HG02938 (cell line): ENCODE measurements around the gene RIPOR3.
"Not testable (repeated sequence)": the region's sequence is repeated elsewhere in the genome, so short reads cannot be mapped to it uniquely, and the experiment has no call there.

Source experiments
- ATAC-seq: cut with Tn5 transposase; IDR thresholded peaks from one replicate; pipeline ENCODE4 v1.9.1; 2021; ENCODE audit warnings: mild to moderate bottlenecking, moderate library complexity; ENCODE audit not compliant: unreplicated experiment

RIPOR3 gene

GRCh38 chr20:50635014-50635557 lies 56.3 kb downstream of the RIPOR3 start:
- ATAC-seq, result no peak

- ATAC-seq, result no peak
Observed at GRCh38 chr20:50634191-50634590, 57.2 kb downstream of the RIPOR3 start.

GRCh38 chr20:50633361-50633760 lies 58.0 kb downstream of the RIPOR3 start:
- ATAC-seq, result no peak

GRCh38 chr20:50632701-50633100 lies 58.6 kb downstream of the RIPOR3 start:
- no peak for ATAC-seq

- ATAC-seq, result no peak
Observed at GRCh38 chr20:50632236-50632635, 59.1 kb downstream of the RIPOR3 start.

- no peak for ATAC-seq
Observed at GRCh38 chr20:50630578-50631263, 60.6 kb downstream of the RIPOR3 start.

GRCh38 chr20:50629670-50630045 lies 61.7 kb downstream of the RIPOR3 start:
- no peak for ATAC-seq

DNA sequence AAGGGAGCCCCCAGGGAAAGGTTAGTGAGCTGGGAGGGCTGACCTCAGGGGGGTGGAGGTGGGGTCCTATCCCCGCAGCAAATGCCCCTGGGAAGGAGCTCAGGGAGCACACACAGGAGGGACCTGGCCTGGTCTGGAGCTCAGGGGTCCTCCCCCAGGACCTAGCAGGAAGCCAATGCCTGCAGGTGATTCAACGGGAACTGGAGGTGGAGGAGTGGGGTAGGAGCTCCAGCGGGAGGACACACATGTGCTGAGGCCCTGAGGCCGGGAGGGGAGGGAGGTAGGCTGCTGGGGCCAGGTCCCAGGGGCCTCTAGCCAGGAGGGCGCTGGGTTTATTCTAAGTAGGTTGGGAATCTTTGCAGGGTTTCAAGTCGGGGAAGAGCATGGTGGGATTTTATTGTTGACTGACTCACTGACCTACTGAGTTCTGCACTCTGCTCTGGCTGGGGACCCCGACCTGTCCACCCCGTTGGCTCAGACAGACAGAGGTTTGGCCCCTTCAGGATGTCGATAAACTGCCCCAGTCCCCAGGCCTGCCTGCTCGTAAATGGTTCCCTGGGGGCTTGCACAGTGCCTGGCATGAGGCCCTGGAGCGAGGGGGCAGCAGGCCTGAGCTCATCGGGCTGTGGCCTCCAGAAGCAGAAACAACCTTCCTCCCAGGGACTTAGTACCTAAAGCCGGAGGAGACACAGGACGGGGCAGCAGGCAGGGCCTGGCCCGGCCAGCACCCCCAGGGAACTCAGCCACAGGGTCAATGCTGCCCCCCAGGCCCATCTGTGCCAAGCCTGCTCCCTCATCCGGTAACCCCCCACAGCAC lies 62.3 kb downstream of the RIPOR3 start:
- ATAC-seq, result no peak

GRCh38 chr20:50628332-50628731 lies 63.0 kb downstream of the RIPOR3 start:
- no peak for ATAC-seq

DNA sequence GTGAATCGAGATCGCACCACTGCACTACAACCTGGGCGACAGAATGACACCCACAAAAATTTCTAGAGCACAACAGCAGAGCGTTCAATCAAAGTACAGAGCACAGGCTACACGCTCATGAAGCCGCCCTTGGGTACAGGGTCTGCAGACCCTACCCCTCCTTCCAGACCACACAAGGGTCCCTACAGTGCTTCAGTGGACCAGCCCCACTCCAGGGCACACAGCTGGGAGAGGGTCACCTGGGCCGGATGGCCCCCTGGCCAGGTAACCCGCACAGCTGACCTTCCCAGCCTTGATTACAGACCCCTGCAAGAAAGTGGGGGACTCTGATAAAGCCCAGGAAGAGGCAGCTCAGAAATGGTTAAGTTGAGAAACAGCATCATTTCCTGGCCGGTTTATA lies 63.6 kb downstream of the RIPOR3 start:
- ATAC-seq, result no peak

DNA sequence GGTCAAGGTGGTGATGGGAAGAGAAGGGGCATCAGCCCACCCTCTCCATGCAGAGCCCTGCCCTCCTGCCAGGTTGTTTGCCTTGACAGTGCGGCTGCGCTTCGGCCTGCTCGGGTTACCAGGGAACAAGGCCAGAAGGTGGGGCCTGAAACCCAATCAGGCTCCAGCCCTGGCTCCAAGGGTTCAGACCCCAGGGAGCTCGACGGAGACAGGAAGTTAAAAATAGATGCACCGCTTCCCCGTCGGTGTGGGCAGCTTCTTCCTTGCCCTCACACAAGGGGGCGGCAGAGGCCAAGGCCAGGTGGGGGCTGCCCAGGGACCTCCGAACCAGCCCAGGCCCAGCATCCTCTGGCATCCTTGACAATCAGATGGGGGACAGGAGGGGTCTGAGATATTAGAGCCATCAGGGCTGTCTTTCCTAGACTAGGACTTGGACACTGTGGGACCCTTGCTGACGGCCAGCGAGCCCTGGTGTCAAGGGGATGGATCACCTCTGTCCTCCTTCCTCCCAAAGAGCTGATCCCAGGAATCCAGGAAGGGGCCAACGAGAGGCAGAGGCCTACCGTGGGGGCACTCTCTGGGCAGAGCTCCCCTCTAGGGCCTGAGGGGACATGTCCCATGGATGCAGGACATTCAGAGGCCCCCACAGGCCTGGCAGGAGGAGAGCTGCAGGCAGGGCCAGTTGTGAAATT lies 65.2 kb downstream of the RIPOR3 start:
- ATAC-seq, result no peak

- ATAC-seq, result no peak
Observed at GRCh38 chr20:50624351-50625016, 66.9 kb downstream of the RIPOR3 start.

GRCh38 chr20:50621068-50621665 lies 70.2 kb downstream of the RIPOR3 start:
- no peak for ATAC-seq

DNA sequence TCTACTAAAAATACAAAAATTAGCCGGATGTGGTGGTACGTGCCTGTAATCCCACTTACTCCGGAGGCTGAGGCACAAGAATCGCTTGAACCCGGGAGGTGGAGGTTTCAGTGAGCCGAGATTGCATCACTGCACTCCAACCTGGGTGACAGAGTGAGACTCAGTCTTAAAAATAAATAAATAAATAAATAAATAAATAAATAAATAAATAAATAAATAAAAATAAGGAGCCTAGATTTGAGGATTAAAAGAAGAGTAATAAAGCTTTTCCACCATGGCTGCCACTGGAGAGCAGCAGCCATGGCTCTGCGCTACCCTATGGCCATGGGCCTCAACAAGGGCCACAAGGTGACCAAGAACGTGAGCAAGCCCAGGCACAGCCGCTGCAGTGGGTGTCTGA lies 70.9 kb downstream of the RIPOR3 start:
- ATAC-seq, result not testable (repeated sequence)

DNA sequence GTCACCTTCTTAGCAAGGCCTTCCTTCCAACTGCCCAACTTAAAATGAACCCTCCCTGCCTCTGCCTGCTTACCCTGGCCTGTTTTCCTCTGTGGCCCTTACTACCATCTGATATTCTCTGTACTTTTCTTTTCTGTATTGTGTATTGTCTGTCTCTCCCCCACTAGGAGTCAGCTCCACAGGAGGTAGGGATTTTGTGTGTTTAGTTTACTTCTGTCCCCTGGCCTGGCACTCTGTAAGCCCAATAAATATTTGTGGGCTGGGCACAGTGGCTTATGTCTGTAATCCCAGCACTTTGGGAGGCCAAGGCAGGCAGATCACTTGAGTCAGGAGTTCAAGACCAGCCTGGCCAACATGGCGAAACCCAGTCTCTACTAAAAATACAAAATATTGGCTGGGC lies 72.8 kb downstream of the RIPOR3 start:
- no peak for ATAC-seq

- ATAC-seq, result no peak
Observed at GRCh38 chr20:50617022-50617421, 74.3 kb downstream of the RIPOR3 start.

DNA sequence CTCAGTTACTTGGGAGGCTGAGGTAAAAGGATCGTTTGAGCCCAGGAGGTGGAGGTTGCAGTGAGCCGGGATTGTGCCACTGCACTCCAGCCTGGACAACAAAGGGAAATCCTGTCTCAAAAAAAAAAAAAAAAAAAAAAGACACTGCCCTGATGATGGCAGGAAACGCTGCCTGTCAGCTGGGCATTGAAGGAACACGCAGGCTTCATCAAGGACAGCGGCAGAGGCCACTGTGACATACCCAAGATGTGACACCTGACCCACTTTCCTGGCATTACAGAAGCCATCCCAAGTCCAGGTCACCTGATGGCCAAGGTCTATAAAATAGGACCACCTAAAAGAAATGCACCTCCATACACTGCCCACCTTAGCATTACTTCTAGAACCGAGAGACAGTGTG lies 75.9 kb downstream of the RIPOR3 start:
- no peak for ATAC-seq

DNA sequence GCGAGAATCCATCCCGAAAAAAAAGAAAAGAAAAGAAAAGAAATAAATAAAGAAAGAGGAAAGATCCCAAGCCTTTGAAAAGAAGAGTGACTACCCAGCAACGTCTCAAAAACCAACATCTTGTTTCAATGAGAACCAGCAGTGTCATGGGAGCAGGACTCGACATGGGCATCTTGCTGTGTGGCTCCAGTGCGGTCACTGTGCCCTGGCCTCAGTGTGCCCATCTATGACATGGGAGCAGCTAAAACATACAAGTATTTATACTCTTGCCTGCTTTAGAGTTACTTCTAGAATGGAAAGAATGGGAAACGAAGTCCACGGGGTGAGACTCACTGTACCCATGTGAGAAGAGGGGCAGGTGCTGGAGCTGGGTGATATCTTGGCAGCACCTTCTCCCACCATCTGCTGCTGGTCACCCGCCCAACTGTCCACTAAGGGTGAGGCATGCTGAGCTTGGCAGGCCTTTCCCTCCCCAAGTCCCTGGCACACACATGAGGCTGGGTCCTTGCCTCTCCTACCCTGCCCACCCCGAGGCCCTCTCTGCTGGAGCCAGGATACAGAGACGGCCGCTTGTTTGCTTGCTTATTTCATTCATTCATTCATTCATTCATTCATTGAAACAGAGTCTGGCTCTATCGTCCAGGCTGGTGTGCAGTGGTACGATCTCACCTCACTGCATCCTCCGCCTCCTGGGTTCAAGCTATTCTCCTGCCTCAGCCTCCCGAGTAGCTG lies 77.7 kb downstream of the RIPOR3 start:
- ATAC-seq, result no peak

DNA sequence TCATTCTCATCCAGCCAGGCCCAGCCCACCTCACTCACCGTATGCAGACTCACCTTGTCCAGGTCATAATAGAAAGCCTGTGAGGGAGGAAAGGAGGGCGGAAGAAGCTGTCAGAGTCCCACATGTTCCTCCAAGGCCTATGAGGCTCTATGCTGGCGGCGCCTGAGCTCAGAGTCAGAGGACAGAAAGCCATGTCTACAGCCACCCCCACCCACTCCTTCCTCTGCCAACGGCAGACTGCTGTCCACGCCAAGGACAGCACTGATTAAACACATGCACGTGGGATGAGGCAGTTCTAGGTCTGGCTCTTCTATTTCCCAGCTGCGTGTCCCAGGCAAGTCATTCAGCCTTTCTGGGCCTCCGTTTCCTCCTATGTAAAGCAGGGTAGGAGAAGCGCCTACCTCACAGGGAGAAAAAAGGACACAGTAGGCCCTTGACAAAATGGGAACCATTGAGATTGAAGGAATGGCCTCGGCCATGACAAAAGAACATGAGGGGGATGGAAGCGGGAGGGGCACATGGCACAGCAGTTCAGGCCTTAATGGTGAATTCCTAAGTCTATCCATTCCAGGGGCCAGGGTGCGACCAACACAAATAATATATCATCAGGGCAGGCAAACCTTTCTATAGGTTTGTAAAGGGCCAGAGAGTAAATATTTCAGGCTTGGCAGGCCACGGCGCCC lies 80.1 kb downstream of the RIPOR3 start:
- no peak for ATAC-seq
